NCI-H345 (cell line): Measurements from ENCODE around the gene EFS.
A peak's percentile ranks its signal among the peaks of the same experiment; 100 is the strongest.

Source experiments
- DNase-seq: peaks from one replicate; lab custom pipeline; 2025; lab: John Stamatoyannopoulos, UW

The EFS gene

DNA sequence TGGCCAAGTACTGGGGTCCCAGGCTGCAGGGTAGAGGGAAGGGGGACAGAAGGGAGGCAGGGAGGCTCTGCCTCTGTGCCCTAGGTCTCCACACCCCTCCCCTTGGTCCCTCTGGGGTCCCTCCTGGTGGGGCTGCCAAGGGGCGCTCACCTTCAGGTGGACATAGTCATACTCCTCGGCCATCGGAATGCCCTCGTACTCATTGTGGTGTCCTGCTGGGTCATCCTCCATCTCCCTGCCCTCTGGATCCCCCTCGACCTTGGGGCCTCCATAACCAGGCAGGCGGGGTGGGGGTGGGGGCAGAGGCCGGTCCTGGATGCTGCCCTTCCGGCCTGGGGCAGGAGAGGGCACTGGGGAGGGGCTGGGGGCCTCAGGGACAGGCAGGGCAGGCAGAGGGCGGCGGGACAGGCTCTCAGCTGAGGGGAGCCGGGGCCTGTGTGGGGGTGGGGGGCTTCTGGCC lies 5.8 kb downstream of the EFS start:
- DNase-seq, result no peak

GRCh38 chr14:23358553-23359166 lies 6.3 kb downstream of the EFS start:
- no peak for DNase-seq

DNA sequence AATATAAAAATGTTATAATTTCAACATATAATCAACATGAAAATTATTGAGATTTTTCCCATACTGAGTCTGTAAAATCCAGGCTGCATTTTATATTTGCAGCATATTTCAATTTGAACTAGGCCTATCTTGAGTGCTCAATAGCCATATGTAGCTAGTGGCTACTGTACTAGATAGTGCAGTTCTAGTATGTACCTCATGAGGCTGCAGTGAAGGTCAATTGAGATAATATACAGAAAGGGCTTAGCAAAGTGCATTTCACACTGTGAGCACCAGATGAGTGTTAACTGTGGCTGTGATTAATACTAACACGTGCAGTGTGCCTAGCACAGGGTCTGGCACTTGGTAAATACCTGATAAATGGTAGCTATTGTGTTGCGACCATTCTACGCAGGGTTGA lies 6.9 kb downstream of the EFS start:
- no peak for DNase-seq

- DNase-seq, result no peak
Measured at GRCh38 chr14:23357261-23357660, 7.7 kb downstream of the EFS start.

DNA sequence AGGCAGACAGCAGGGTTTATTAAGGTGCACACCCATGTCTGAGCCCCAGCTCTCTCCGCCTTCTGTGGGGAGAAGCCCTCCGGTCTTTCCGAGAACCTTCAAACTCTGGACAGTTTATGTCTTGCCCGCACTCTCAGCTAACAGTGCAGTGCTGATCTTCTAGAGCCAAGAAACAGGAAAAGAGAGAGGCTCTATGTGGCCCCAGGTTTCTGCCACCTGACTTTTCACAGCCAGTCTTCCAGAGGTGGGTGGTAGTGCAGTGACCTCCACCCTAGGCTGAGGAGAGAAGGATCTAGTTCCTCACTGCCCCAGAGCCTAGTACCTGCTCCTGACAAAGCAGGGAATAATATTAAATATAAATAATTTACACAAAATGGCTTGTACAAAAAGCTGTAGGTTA lies 8.3 kb downstream of the EFS start:
- DNase-seq, result no peak

DNA sequence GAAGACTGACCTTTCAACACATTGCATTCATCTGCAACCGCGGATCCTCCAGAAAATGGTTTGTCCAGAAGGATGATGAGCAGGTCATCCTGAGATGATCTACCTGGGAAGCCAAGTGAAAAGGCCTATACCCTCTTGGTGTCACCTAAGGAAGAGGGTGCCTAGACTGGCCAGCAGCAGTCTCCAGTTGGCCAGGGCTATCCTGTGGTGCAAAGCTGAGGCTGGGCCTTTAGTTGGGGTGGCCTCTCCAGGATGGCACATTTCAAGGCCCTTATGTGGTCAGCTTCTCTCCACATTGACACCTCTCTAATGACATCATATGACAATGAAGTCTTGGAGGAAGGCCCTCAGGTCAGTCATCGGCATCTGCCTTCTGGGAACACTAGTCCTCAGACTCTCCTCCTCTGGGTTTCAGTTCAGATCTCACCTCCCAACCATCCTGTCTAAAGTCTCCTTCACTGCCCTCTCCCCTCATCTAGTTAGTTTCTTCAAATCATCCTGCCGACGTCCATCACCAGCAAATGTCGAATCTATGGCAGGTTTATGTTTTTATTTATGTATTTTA lies 9.0 kb downstream of the EFS start:
- no peak for DNase-seq

- no peak for DNase-seq
Measured at GRCh38 chr14:23354990-23355389, 10.0 kb downstream of the EFS start.

GRCh38 chr14:23353433-23353780 lies 11.6 kb downstream of the EFS start:
- no peak for DNase-seq

GRCh38 chr14:23352506-23353432 lies 12.2 kb downstream of the EFS start, which contains the start of gene SLC22A17:
Gene SLC22A17 (minus strand): TSS chr14:23352887.
- DNase-seq, result peak; percentile 70

DNA sequence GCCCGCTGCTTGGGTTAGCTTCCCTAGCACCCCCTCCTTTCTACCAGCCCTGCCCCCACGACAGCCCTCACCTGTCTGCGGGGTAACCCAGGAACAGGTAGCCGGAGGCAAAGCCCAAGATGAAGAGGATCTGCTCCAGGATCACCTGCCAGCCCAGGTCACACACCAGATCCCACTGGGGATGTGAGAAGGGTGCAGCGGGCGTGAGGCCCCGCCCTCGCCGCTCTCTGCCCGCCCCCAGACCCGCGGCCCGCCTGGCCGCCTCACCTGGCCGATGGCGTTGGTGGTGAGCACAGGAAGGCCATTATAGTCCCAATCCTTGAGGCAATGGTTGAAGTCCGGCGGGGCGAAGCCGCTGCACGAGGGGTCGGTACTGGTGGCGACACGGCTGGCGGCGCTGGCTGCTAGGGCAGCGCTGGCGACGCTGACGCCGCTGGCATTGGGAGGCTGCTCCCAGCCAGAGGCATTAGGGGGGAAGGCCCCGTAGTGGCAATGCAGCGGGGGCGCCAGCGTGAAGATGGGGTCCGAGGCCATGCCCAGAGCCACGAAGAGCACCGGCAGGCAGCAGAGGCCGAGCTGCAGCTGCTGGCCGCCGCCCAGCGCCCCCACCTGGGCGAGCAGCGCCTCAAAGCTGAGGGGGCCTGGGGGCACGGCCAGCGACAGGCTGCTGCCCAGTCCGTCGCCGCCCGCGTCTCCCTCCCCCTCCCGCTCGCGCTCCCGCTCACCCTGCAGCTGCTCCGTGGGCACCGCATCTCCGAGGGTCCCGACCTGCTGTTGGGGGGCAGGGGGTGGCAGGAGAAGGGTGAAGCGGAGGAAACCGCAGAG lies 13.1 kb downstream of the EFS start:
- no peak for DNase-seq

DNA sequence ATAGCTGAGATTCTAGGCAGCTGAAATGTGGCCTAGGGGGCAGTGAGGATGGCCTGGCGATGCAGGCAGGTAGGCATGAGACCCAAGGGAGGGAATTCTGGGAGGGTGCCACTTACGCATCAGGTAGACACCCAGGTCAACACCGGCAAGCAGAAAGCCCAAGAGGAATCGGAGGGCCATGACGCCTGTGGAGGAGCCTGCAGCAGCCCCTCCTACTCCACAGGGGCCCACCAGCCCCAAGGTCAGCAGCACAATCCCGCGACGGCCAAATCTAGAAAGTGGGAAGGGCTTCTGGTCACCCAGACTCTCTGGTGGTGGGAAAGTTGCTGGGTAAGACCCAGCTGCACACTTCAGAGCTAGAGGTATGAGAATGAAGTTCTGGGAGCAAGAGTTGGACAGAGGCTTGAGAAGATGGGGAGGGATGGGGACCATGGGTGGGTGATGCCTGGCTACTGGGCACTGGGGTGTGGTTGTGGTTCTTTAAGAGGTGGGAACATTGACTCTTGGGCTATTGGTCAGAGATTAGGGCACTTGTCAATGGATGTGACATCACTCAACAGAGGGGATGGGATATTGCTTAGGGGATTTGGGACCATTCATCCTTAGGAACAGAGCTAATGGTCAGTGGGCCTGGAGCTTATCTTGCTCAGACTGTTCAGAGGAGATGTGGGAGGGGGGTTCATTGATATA lies 15.7 kb downstream of the EFS start:
- no peak for DNase-seq

- DNase-seq, result no peak
Measured at GRCh38 chr14:23348297-23348655, 16.7 kb downstream of the EFS start.

DNA sequence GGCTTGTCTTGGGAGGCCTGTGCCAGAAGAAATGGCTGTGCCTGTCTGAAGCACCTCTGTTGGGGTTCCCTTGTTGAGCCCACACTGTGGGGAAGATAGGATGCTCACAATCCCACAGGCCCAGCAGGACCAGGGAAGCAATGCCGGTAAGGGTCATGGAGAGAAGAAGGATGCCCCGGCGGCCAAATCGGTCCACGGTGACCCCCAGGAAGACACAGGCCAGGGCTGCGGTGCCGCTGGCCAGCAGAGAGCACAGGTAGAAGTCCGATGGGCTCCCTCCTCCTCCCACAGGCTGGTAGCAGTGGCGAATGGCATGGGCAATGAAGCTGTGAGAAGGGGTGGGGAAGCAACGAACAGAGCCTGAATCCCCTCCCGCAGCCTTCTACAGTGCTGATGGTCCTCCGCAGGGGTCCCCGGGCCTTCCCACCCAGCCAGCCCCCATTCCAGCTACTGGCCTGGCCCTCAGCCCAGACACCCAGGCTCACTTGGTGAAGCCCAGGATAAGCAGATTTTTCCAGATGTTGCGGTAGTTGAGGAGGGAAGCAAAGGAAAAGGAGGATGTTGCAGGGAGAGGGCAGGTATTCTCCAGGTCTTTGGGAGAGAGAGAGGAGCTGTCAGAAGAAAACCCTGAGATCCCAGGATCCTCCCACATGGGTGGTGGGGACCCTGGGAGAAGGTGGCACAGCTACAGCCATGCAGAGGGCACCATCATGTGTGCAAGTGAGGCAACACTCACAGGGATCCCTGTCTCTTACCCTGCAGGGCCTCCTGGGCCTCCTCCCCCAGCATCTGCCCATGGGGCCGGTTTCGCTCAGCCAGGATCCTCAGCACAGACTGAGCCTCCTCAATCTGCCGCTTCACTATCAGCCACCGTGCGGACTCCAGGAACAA lies 17.3 kb downstream of the EFS start:
- no peak for DNase-seq

- DNase-seq, result no peak
Measured at GRCh38 chr14:23346693-23347405, 18.1 kb downstream of the EFS start.

- DNase-seq, result no peak
Measured at GRCh38 chr14:23345987-23346692, 18.8 kb downstream of the EFS start.

DNA sequence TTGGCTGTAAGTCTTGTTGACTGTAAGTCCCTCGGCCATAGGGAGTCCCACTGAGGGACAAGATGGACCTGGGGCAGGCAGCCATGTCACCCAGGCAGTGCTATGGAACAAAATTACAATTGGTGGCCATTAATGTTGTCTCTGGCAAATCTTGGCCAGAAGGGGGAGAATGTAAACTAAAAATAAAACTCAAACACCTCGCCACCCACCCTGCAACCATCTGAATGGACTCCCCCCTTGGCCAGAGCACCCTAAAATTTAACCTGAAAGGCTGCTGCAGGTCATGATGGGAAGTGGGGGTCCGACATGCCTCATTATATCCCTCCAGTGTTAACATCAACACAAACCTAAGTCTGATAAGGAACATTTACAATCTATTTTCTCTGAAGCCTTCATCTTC lies 20.5 kb downstream of the EFS start:
- DNase-seq, result no peak

DNA sequence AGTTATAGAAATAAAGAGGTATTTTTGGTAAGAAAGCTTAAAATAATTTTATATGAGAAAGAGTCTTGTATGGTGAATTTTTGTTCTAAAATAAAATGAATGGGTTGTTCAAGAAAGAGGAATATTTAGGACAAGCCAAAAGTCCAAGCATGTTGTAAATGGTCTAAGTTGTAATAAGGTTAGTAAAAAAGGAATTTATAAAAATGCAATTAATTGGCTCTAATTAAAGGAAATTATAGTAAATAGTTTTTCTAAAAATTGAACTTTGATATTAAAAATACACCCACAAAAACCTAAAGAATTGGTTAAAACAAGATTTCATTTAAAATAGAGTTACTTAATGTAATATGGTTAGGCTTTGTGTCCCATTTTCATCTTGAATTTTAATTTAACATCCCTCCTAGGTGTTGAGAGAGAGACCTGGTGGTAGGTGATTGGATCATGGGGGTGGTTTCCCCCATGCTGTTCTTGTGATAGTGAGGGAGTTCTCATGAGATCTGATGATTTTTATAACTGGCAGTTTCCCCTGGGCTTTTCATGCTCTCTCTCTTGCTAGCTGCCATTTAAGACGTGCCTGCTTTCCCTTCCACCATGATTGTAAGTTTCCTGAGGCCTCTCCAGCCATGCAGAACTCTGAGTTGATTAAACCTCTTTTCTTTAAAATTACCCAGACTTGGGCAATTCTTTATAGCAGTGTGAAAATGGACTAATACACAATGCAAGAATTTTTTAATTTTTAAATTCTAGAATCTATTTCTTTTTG lies 25.3 kb downstream of the EFS start:
- DNase-seq, result no peak

DNA sequence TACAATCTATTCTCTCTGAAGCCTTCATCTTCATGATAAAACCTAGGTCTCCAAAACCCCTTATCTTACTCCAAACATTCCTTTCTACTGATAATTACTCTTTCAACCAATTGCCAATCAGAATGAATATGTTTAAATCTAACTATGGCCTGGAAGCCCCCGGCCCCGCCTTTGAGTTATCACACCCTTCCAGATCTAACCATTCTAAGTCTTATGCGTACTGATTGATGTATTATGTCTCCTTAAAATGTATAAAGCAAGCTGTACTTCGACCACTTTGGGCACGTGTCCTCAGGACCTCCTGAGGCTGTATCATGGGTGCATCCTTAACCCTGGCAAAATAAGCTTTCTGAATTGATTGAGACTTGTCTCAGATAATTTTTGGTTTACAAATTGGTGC lies 29.3 kb downstream of the EFS start:
- DNase-seq, result no peak
